ENCODE measurements around the gene AJAP1. TPM values are rescaled to one million over a fixed set of nuclear protein-coding genes. Genes with fewer than 3 reads are reported as not detected.
A peak's percentile ranks its signal among the peaks of the same experiment; 100 is the strongest.

The AJAP1 gene
- total and polyA plus RNA-seq, 2 of the 13 experiments (the other 11 are each of a cell fraction or from before 2014, with no cell fraction given), result not detected

DNA sequence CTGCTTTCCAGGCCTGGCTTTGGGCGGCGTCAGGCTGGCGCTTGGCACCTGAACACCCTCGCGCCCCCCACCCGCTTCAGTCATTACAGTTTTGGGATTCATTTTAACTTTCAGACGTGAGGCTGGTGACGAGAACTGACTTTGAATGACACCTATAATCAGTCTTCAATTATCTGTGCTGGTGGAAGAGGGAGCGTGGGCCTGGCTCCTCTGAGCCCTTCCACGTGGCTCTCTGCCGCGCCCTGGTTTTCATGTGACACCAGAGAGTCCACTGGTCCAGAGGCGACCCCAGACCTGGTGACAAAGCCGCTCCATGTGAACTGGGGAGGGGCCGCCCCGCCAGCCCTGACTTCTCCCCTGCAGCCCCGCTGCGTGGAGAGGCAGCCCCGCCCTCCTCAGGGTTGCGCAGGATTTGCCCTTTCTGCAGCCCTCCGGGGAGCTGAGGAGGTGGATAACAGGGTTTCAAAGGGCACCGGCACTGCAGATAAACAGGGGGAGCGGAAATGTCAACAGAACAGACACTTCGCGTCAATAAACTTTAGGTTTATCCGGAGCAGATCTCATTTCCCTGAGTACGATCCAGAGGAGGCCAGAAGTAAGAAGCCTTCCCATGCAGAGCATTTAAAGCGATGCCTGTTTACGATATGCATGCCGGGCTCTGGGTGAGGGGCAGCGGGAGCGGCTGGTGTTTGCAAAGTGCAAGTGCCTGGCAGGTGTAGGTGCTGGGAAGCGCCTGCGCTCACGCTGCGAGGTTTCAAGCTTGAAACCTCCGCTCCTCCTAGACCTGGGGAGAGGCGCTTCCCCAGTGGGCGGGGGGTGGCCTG lies 56.4 kb downstream of the AJAP1 start (continued):
- TF ChIP-seq FOXK1 (CRISPR knock-in tag; IDR thresholded peaks at IDR 0.05; ENCODE audit: borderline replicate concordance, low read depth) (peak; percentile 59; the same call in 1 of the 2 replicates), NONO (IDR thresholded peaks at IDR 0.05) (no peak), NONO (CRISPR knock-in tag; conservative IDR thresholded peaks at IDR 0.05) (0 out of 2 replicates have a peak, but pooled peaks have one; percentile 19), NR2F1 (CRISPR knock-in tag; IDR thresholded peaks at IDR 0.05) (0 out of 4 replicates have a peak, but pooled peaks of 1 of the 2 experiments have one; percentile 23), TCF7 (IDR thresholded peaks at IDR 0.05; ENCODE audit: low read depth) (peak; percentile 88), KLF16 (CRISPR knock-in tag; IDR thresholded peaks at IDR 0.05) (no peak), ZNF350 (CRISPR knock-in tag; IDR thresholded peaks at IDR 0.05; ENCODE audit: borderline replicate concordance, low read depth) (0 out of 2 replicates have a peak, but pooled peaks have one; percentile 17), ZBTB10 (CRISPR knock-in tag; IDR thresholded peaks at IDR 0.05; ENCODE audit: borderline replicate concordance) (peak; percentile 89; the same call in 1 of the 2 replicates), NR2F6 (IDR thresholded peaks at IDR 0.05) (peak; percentile 65), NR2F6 (CRISPR knock-in tag; IDR thresholded peaks at IDR 0.05) (no peak), ATF1 (CRISPR knock-in tag; IDR thresholded peaks at IDR 0.05) (no peak), RXRB (CRISPR knock-in tag; IDR thresholded peaks at IDR 0.05; ENCODE audit: borderline replicate concordance) (peak; percentile 45), TFDP1 (CRISPR knock-in tag; IDR thresholded peaks at IDR 0.05; ENCODE audit: borderline replicate concordance) (peak; percentile 14), PITX1 (CRISPR knock-in tag; IDR thresholded peaks at IDR 0.05) (peak; percentile 59; the same call in 1 of the 2 replicates), CEBPG (CRISPR knock-in tag; IDR thresholded peaks at IDR 0.05) (0 out of 2 replicates have a peak, but pooled peaks have one; percentile 25), TFDP2 (CRISPR knock-in tag; IDR thresholded peaks at IDR 0.05) (0 out of 2 replicates have a peak, but pooled peaks have one; percentile 24), FOXA3 (CRISPR knock-in tag; IDR thresholded peaks at IDR 0.05) (peak; percentile 71), IRF1 (CRISPR knock-in tag; IDR thresholded peaks at IDR 0.05; ENCODE audit: low read depth) (no peak), SOX5 (CRISPR knock-in tag; IDR thresholded peaks at IDR 0.05; ENCODE audit: borderline replicate concordance) (peak; percentile 34; the same call in 1 of the 2 replicates), ZFY (CRISPR knock-in tag; IDR thresholded peaks at IDR 0.05) (0 out of 2 replicates have a peak, but pooled peaks have one; percentile 24), HMG20A (CRISPR knock-in tag; IDR thresholded peaks at IDR 0.05; ENCODE audit: borderline replicate concordance) (0 out of 2 replicates have a peak, but pooled peaks have one; percentile 16), MEF2D (CRISPR knock-in tag; IDR thresholded peaks at IDR 0.05) (0 out of 2 replicates have a peak, but pooled peaks have one; percentile 29), MYC (CRISPR knock-in tag; IDR thresholded peaks at IDR 0.05; ENCODE audit: borderline replicate concordance) (peak; percentile 50; the same call in 1 of the 2 replicates), ZNF292 (CRISPR knock-in tag; IDR thresholded peaks at IDR 0.05; ENCODE audit: borderline replicate concordance, low read depth) (peak; percentile 49; the same call in 1 of the 2 replicates), MYNN (CRISPR knock-in tag; IDR thresholded peaks at IDR 0.05; ENCODE audit: low read depth) (no peak)
